Liver (tissue), 3 donors: ENCODE results near the gene NDUFA8.

ENCODE experiments used
- HNF4A ChIP-seq, 2 donors: conservative IDR thresholded peaks; 2 replicates each; pipeline ENCODE4 v1.6.1; 2016; ENCODE audit warnings: antibody characterized with exemption in 2 of 2, mild to moderate bottlenecking in 2 of 2
- JUND ChIP-seq, 2 donors: IDR thresholded peaks; 2 replicates each; pipeline ENCODE4 v1.6.1; 2016; ENCODE audit warnings: antibody characterized with exemption in 2 of 2
- NR2F2 ChIP-seq: IDR thresholded peaks from 2 replicates; pipeline ENCODE4 v1.6.1; 2016; ENCODE audit warnings: antibody characterized with exemption
- RAD21 ChIP-seq, 2 donors: IDR thresholded peaks; 2 replicates each; pipeline ENCODE4 v1.6.1; 2016; ENCODE audit warnings: antibody characterized with exemption in 2 of 2, mild to moderate bottlenecking in 2 of 2
- TAF1 ChIP-seq: conservative IDR thresholded peaks from 2 replicates; pipeline ENCODE4 v1.6.1; 2016; ENCODE audit warnings: antibody characterized with exemption, mild to moderate bottlenecking
- YY1 ChIP-seq: IDR thresholded peaks from 2 replicates; pipeline ENCODE4 v1.6.1; 2016; ENCODE audit warnings: antibody characterized with exemption, mild to moderate bottlenecking
- TF ChIP-seq, protein P1 (sequence below): fragments of 150-350 bp; IDR thresholded peaks from 2 replicates; pipeline ENCODE4 v1.5.1; 2017; ENCODE audit warnings: improper control_type of control experiment, low read depth, low read length; ENCODE audit not compliant: missing input control
- TF ChIP-seq, protein P2 (sequence below): IDR thresholded peaks from 2 replicates; pipeline ENCODE4 v1.6.1; 2016; ENCODE audit warnings: antibody characterized with exemption, mild to moderate bottlenecking
- TF ChIP-seq, protein P3 (sequence below): IDR thresholded peaks from 2 replicates; pipeline ENCODE4 v1.6.1; 2016; ENCODE audit warnings: antibody characterized with exemption
- donor health status: healthy.
- donor health status: healthy.

GRCh38 chr9:122197426-122197825 is 37.8 kb upstream of the NDUFA8 start:
- TF ChIP-seq, protein P1, sequence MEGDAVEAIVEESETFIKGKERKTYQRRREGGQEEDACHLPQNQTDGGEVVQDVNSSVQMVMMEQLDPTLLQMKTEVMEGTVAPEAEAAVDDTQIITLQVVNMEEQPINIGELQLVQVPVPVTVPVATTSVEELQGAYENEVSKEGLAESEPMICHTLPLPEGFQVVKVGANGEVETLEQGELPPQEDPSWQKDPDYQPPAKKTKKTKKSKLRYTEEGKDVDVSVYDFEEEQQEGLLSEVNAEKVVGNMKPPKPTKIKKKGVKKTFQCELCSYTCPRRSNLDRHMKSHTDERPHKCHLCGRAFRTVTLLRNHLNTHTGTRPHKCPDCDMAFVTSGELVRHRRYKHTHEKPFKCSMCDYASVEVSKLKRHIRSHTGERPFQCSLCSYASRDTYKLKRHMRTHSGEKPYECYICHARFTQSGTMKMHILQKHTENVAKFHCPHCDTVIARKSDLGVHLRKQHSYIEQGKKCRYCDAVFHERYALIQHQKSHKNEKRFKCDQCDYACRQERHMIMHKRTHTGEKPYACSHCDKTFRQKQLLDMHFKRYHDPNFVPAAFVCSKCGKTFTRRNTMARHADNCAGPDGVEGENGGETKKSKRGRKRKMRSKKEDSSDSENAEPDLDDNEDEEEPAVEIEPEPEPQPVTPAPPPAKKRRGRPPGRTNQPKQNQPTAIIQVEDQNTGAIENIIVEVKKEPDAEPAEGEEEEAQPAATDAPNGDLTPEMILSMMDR = no peak
- no peak for TF ChIP-seq TAF1
- no peak for TF ChIP-seq YY1
- no peak for TF ChIP-seq RAD21 (IDR thresholded peaks at IDR 0.05)
- TF ChIP-seq, protein P2, sequence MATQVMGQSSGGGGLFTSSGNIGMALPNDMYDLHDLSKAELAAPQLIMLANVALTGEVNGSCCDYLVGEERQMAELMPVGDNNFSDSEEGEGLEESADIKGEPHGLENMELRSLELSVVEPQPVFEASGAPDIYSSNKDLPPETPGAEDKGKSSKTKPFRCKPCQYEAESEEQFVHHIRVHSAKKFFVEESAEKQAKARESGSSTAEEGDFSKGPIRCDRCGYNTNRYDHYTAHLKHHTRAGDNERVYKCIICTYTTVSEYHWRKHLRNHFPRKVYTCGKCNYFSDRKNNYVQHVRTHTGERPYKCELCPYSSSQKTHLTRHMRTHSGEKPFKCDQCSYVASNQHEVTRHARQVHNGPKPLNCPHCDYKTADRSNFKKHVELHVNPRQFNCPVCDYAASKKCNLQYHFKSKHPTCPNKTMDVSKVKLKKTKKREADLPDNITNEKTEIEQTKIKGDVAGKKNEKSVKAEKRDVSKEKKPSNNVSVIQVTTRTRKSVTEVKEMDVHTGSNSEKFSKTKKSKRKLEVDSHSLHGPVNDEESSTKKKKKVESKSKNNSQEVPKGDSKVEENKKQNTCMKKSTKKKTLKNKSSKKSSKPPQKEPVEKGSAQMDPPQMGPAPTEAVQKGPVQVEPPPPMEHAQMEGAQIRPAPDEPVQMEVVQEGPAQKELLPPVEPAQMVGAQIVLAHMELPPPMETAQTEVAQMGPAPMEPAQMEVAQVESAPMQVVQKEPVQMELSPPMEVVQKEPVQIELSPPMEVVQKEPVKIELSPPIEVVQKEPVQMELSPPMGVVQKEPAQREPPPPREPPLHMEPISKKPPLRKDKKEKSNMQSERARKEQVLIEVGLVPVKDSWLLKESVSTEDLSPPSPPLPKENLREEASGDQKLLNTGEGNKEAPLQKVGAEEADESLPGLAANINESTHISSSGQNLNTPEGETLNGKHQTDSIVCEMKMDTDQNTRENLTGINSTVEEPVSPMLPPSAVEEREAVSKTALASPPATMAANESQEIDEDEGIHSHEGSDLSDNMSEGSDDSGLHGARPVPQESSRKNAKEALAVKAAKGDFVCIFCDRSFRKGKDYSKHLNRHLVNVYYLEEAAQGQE = no peak
- no peak for TF ChIP-seq JUND (IDR thresholded peaks at IDR 0.05)
- no peak for TF ChIP-seq NR2F2
- no peak for TF ChIP-seq HNF4A (conservative IDR thresholded peaks at IDR 0.05)
- TF ChIP-seq, protein P3, sequence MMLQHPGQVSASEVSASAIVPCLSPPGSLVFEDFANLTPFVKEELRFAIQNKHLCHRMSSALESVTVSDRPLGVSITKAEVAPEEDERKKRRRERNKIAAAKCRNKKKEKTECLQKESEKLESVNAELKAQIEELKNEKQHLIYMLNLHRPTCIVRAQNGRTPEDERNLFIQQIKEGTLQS = no peak
